ENCODE data around the gene ANKLE1. TPM values are rescaled to one million over a fixed set of nuclear protein-coding genes. Genes with fewer than 3 reads are reported as not detected.

ANKLE1 gene
- total RNA-seq, 4 donors from 2014 or later = 0.39 to 0.81 TPM; not detected in 2

- TF ChIP-seq POLR2AphosphoS5 (IDR thresholded peaks at IDR 0.05) (no peak), CTCF (IDR thresholded peaks at IDR 0.05) (no peak), POLR2A (IDR thresholded peaks at IDR 0.05) (no peak), EP300 (IDR thresholded peaks at IDR 0.05) (no peak)
- Histone ChIP-seq H3K27me3 (no peaks in the 10 kb centered on the region), H3K36me3 (no peaks in the 10 kb centered on the region), H3K4me1 (peaks cover 0 to 25% (median 6%) of the 10 kb centered on the region in 3 donors), H3K4me3 (no peak overlapping the region), H3K27ac (no peak overlapping the region), H3K9me3 (no peaks in the 10 kb centered on the region)
- 100% methylated on average over 3 of the region's 15 CpGs; no CpG with 5 or more reads in 1 of the 2 donors for WGBS, 2 donors (ENCODE audit: low coverage in 1 of 2)
- ATAC-seq = no peak
These were observed 31.7 kb upstream of the ANKLE1 start for GRCh38 chr19:17249887-17250548.

GRCh38 chr19:17254636-17255035 lies 27.1 kb upstream of the ANKLE1 start:
- peaks cover 0 to 3% of the 10 kb centered on the region in 2 donors for H3K36me3 ChIP-seq
- no peak overlapping the region for H3K4me3 ChIP-seq
- TF ChIP-seq POLR2AphosphoS5 (IDR thresholded peaks at IDR 0.05) (no peak), EP300 (IDR thresholded peaks at IDR 0.05) (no peak), POLR2A (IDR thresholded peaks at IDR 0.05) (no peak), CTCF (IDR thresholded peaks at IDR 0.05) (no peak)
- no peaks in the 10 kb centered on the region for H3K27me3 ChIP-seq
- H3K9me3 ChIP-seq = peaks cover 0 to 7% (median 0%) of the 10 kb centered on the region in 3 donors
- WGBS, 2 donors (ENCODE audit: low coverage in 1 of 2) = 75 to 93% methylated on average over 4 to 6 of the region's 10 CpGs
- H3K4me1 ChIP-seq = no peaks in the 10 kb centered on the region
- H3K27ac ChIP-seq = no peak overlapping the region
- no peak for ATAC-seq

GRCh38 chr19:17255150-17255621 lies 26.5 kb upstream of the ANKLE1 start:
- Histone ChIP-seq H3K4me3 (no peak overlapping the region), H3K27ac (no peak overlapping the region), H3K36me3 (peaks cover 0 to 3% of the 10 kb centered on the region in 2 donors), H3K27me3 (no peaks in the 10 kb centered on the region), H3K9me3 (peaks cover 0 to 9% (median 0%) of the 10 kb centered on the region in 3 donors), H3K4me1 (no peaks in the 10 kb centered on the region)
- no peak for ATAC-seq
- 57 to 72% methylated on average over 11 to 12 of the region's 18 CpGs for WGBS, 2 donors (ENCODE audit: low coverage in 1 of 2)
- TF ChIP-seq POLR2A (IDR thresholded peaks at IDR 0.05) = no peak
- TF ChIP-seq CTCF (IDR thresholded peaks at IDR 0.05) = no peak
- no peak for TF ChIP-seq EP300 (IDR thresholded peaks at IDR 0.05)
- no peak for TF ChIP-seq POLR2AphosphoS5 (IDR thresholded peaks at IDR 0.05)

- peaks cover 0 to 3% of the 10 kb centered on the region in 2 donors for H3K36me3 ChIP-seq
- WGBS, 2 donors (ENCODE audit: low coverage in 1 of 2) = 69 to 86% methylated on average over 2 of the region's 3 CpGs
- no peaks in the 10 kb centered on the region for H3K27me3 ChIP-seq
- H3K4me3 ChIP-seq = no peak overlapping the region
- ATAC-seq = no peak
- TF ChIP-seq POLR2A (IDR thresholded peaks at IDR 0.05) (no peak), EP300 (IDR thresholded peaks at IDR 0.05) (no peak), CTCF (IDR thresholded peaks at IDR 0.05) (no peak), POLR2AphosphoS5 (IDR thresholded peaks at IDR 0.05) (no peak)
- H3K9me3 ChIP-seq = peaks cover 0 to 9% (median 0%) of the 10 kb centered on the region in 3 donors
- H3K4me1 ChIP-seq = no peaks in the 10 kb centered on the region
- no peak overlapping the region for H3K27ac ChIP-seq
These were observed 25.6 kb upstream of the ANKLE1 start for GRCh38 chr19:17256130-17256529.
